H9 (cell line): ENCODE data around the gene ARL4C. TPM values are rescaled to one million over a fixed set of nuclear protein-coding genes. Genes with fewer than 3 reads are reported as not detected.

Source experiments
- DNase-seq: peaks from one replicate; pipeline ENCODE4 v3.0.0-alpha.2; 2017
- H2AFZ ChIP-seq: one replicate; pipeline ENCODE4 v1.6.1; 2013; ENCODE audit warnings: mild to moderate bottlenecking, low read length, control low read depth, moderate library complexity
- H2AK5ac ChIP-seq: 2 replicates; pipeline ENCODE4 v1.6.1; 2013; ENCODE audit warnings: low read length, control low read depth, mixed read lengths; ENCODE audit not compliant: insufficient read length
- H2BK120ac ChIP-seq: one replicate; pipeline ENCODE4 v1.6.1; 2013; ENCODE audit warnings: low read depth, mild to moderate bottlenecking, low read length, control low read depth, inconsistent platforms; ENCODE audit not compliant: poor library complexity, severe bottlenecking
- H2BK12ac ChIP-seq: 2 replicates; pipeline ENCODE4 v1.6.1; 2013; ENCODE audit warnings: low read length, control low read depth, mixed read lengths, low read depth; ENCODE audit not compliant: insufficient read length
- H2BK15ac ChIP-seq: 2 replicates; pipeline ENCODE4 v1.6.1; 2013; ENCODE audit warnings: low read depth, low read length, control low read depth
- H2BK20ac ChIP-seq: one replicate; pipeline ENCODE4 v1.6.1; 2013; ENCODE audit warnings: low read depth, mild to moderate bottlenecking, low read length, control low read depth, inconsistent platforms; ENCODE audit not compliant: poor library complexity, severe bottlenecking
- H2BK5ac ChIP-seq: 2 replicates; pipeline ENCODE4 v1.6.1; 2013; ENCODE audit warnings: low read length, control low read depth, mixed read lengths; ENCODE audit not compliant: insufficient read length
- H3K14ac ChIP-seq: 2 replicates; pipeline ENCODE4 v1.6.1; 2013; ENCODE audit warnings: low read length, control low read depth; ENCODE audit not compliant: insufficient read depth
- H3K18ac ChIP-seq: 2 replicates; pipeline ENCODE4 v1.6.1; 2013; ENCODE audit warnings: low read depth, mild to moderate bottlenecking, mixed read lengths, low read length, control low read depth; ENCODE audit not compliant: insufficient read length
- H3K23ac ChIP-seq: 2 replicates; pipeline ENCODE4 v1.6.1; 2013; ENCODE audit warnings: low read length, control low read depth, mixed read lengths, low read depth; ENCODE audit not compliant: insufficient read length
- H3K23me2 ChIP-seq: 2 replicates; pipeline ENCODE4 v1.6.1; 2013; ENCODE audit warnings: low read depth, mild to moderate bottlenecking, mixed read lengths, low read length, control low read depth; ENCODE audit not compliant: insufficient read length, poor library complexity, severe bottlenecking
- H3K27ac ChIP-seq: 2 replicates; pipeline ENCODE4 v1.5.1; 2013; ENCODE audit warnings: low read length, control low read depth, mixed read lengths, low read depth; ENCODE audit not compliant: insufficient read length
- H3K27me3 ChIP-seq: 2 replicates; pipeline ENCODE4 v1.6.1; 2013; ENCODE audit warnings: low read length, control low read depth, inconsistent platforms; ENCODE audit not compliant: insufficient read depth
- H3K4ac ChIP-seq: 2 replicates; pipeline ENCODE4 v1.6.1; 2013; ENCODE audit warnings: low read depth, mild to moderate bottlenecking, control low read depth, inconsistent platforms, low read length, moderate library complexity
- H3K4me1 ChIP-seq: 2 replicates; pipeline ENCODE4 v1.6.1; 2013; ENCODE audit warnings: low read length, control low read depth, inconsistent platforms; ENCODE audit not compliant: insufficient read depth
- H3K4me2 ChIP-seq: 2 replicates; pipeline ENCODE4 v1.6.1; 2013; ENCODE audit warnings: low read length, control low read depth, mixed read lengths; ENCODE audit not compliant: insufficient read length, insufficient read depth
- H3K56ac ChIP-seq: 2 replicates; pipeline ENCODE4 v1.6.1; 2013; ENCODE audit warnings: low read depth, mild to moderate bottlenecking, mixed read lengths, low read length, control low read depth; ENCODE audit not compliant: insufficient read length
- H3K79me1 ChIP-seq: 2 replicates; pipeline ENCODE4 v1.6.1; 2013; ENCODE audit warnings: low read depth, mild to moderate bottlenecking, moderate library complexity, low read length, control low read depth, inconsistent platforms; ENCODE audit not compliant: insufficient read depth, poor library complexity, severe bottlenecking
- H3K79me2 ChIP-seq: 2 replicates; pipeline ENCODE4 v1.6.1; 2013; ENCODE audit warnings: low read length, control low read depth, inconsistent platforms; ENCODE audit not compliant: insufficient read depth
- H3K9ac ChIP-seq: 2 replicates; pipeline ENCODE4 v1.6.1; 2013; ENCODE audit warnings: low read length, control low read depth, mixed read lengths; ENCODE audit not compliant: insufficient read length; ENCODE audit errors: extremely low read depth
- H3K9me3 ChIP-seq: one replicate; pipeline ENCODE4 v1.6.1; 2013; ENCODE audit warnings: low read depth, low read length, inconsistent platforms; ENCODE audit not compliant: control insufficient read depth
- H3T11ph ChIP-seq: one replicate; pipeline ENCODE4 v1.6.1; 2013; ENCODE audit warnings: mild to moderate bottlenecking, low read length, control low read depth, inconsistent platforms
- H4K20me1 ChIP-seq: one replicate; pipeline ENCODE4 v1.6.1; 2013; ENCODE audit not compliant: control insufficient read depth, insufficient read length, insufficient read depth
- H4K5ac ChIP-seq: 2 replicates; pipeline ENCODE4 v1.6.1; 2013; ENCODE audit warnings: low read depth, mild to moderate bottlenecking, mixed read lengths, low read length, control low read depth; ENCODE audit not compliant: insufficient read length
- H4K8ac ChIP-seq: replicated peaks from 2 replicates; pipeline ENCODE4 v1.6.1; 2013; ENCODE audit warnings: low read length, control low read depth, mixed read lengths, low read depth; ENCODE audit not compliant: insufficient read length
- H4K91ac ChIP-seq: 2 replicates; pipeline ENCODE4 v1.6.1; 2013; ENCODE audit warnings: low read depth, mild to moderate bottlenecking, moderate library complexity, mixed read lengths, low read length, control low read depth; ENCODE audit not compliant: insufficient read length
- H3K27ac Mint-ChIP-seq, 3 experiments: 2 replicates in 2 of 3; 3 replicates in 1 of 3; pipeline ENCODE4 v1.8.0; 2020 to 2021; ENCODE audit warnings: mixed read lengths in 3 of 3, mild to moderate bottlenecking in 1 of 3, moderate library complexity in 1 of 3
- H3K27me3 Mint-ChIP-seq: 2 replicates; pipeline ENCODE4 v1.8.0; 2021; ENCODE audit warnings: low read depth, mild to moderate bottlenecking, moderate library complexity, mixed read lengths
- H3K36me3 Mint-ChIP-seq, 3 experiments: 2 replicates in 2 of 3; 3 replicates in 1 of 3; pipeline ENCODE4 v1.8.0; 2020 to 2021; ENCODE audit warnings: low read depth in 3 of 3, mixed read lengths in 3 of 3; ENCODE audit not compliant: insufficient read depth in 1 of 3
- H3K4me1 Mint-ChIP-seq, 2 experiments: 2 replicates each; pipeline ENCODE4 v1.8.0; 2020; ENCODE audit warnings: mixed read lengths in 2 of 2
- H3K4me3 Mint-ChIP-seq, 2 experiments: 2 replicates in 1 of 2; 3 replicates in 1 of 2; pipeline ENCODE4 v1.8.0; 2020 to 2021; ENCODE audit warnings: mild to moderate bottlenecking in 2 of 2, mixed read lengths in 2 of 2, moderate library complexity in 1 of 2
- H3K9me3 Mint-ChIP-seq, 2 experiments: 2 replicates in 1 of 2; 3 replicates in 1 of 2; pipeline ENCODE4 v1.8.0; 2020; ENCODE audit warnings: mild to moderate bottlenecking in 2 of 2, mixed read lengths in 2 of 2, moderate library complexity in 1 of 2
- WGBS: extraction: QIAGEN DNeasy Blood & Tissue Kit; methylation state at CpG from one replicate; pipeline ENCODE4 v1.1.7; 2013; ENCODE audit warnings: missing lambda C conversion rate, low lambda C conversion rate, mixed read lengths; ENCODE audit not compliant: insufficient read length; ENCODE audit errors: extremely low coverage; 5-methylcytosine and 5-hydroxymethylcytosine counted together
- total RNA-seq: library from RNA; stranded (reverse); gene quantifications from 2 replicates; pipeline ENCODE4 v1.2.1, GENCODE V29; 2021
- TF ChIP-seq, protein P1 (sequence below): fragments of 200-600 bp; sonication (generic); conservative IDR thresholded peaks from 3 replicates; pipeline ENCODE4 v1.8.0; 2021; ENCODE audit warnings: antibody characterized with exemption, mild to moderate bottlenecking

Gene ARL4C
- total RNA-seq, 1 experiment from 2014 or later = 12.0 TPM

DNA sequence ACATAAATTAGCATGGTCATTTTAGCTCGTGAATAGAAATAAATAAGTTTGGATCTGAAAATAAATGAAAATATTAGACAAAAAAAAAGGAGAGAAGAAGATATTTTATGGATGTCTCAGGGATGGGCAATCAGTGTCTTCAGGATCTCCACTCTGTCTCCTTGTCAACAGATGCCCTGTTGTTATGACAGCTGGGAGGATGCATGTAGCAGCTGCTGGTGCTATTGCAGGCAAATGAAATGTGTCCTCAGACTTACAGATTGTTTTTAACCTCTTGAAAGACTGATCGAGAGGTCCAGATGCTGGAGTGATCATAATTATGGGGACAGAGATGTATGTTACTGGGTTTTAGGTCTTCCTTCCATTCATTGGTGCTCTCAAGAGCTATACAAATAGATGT is 24.7 kb upstream of the ARL4C start:
- no peak overlapping the region for H3K4ac ChIP-seq
- no peaks in the 10 kb centered on the region for H3K79me1 ChIP-seq
- Mint-ChIP-seq H3K36me3 (peaks cover 0 to 9% (median 2%) of the 10 kb centered on the region in 3 experiments; a peak in 1 of 7 replicates), H3K27me3 (no peaks in the 10 kb centered on the region; the same call in 1 of the 2 replicates), H3K4me3 (no peak overlapping the region), H3K9me3 (peaks cover 0 to 4% of the 10 kb centered on the region in 2 experiments; a peak in 2 of 5 replicates), H3K27ac (no peak overlapping the region), H3K4me1 (peaks cover 0 to 7% of the 10 kb centered on the region in 2 experiments; a peak in 2 of 4 replicates)
- no peak overlapping the region for H3K23ac ChIP-seq
- H2BK20ac ChIP-seq = no peak overlapping the region
- no peak overlapping the region for H4K5ac ChIP-seq
- TF ChIP-seq, protein P1, sequence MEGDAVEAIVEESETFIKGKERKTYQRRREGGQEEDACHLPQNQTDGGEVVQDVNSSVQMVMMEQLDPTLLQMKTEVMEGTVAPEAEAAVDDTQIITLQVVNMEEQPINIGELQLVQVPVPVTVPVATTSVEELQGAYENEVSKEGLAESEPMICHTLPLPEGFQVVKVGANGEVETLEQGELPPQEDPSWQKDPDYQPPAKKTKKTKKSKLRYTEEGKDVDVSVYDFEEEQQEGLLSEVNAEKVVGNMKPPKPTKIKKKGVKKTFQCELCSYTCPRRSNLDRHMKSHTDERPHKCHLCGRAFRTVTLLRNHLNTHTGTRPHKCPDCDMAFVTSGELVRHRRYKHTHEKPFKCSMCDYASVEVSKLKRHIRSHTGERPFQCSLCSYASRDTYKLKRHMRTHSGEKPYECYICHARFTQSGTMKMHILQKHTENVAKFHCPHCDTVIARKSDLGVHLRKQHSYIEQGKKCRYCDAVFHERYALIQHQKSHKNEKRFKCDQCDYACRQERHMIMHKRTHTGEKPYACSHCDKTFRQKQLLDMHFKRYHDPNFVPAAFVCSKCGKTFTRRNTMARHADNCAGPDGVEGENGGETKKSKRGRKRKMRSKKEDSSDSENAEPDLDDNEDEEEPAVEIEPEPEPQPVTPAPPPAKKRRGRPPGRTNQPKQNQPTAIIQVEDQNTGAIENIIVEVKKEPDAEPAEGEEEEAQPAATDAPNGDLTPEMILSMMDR = no peak
- no peak overlapping the region for H3T11ph ChIP-seq
- H4K20me1 ChIP-seq = no peaks in the 10 kb centered on the region
- no peak overlapping the region for H3K4me2 ChIP-seq
- no peaks in the 10 kb centered on the region for H3K23me2 ChIP-seq
- H3K79me2 ChIP-seq = no peaks in the 10 kb centered on the region
- H3K27me3 ChIP-seq = no peaks in the 10 kb centered on the region
- no peak overlapping the region for H2BK15ac ChIP-seq
- no peak overlapping the region for H2BK120ac ChIP-seq
- no peaks in the 10 kb centered on the region for H3K9me3 ChIP-seq
- no peaks in the 10 kb centered on the region for H3K4me1 ChIP-seq
- no peak overlapping the region for H3K9ac ChIP-seq
- no peak overlapping the region for H3K14ac ChIP-seq
- no peak overlapping the region for H3K56ac ChIP-seq
- no peak overlapping the region for H2BK5ac ChIP-seq
- H2AK5ac ChIP-seq = no peak overlapping the region
- WGBS = no CpG with 5 or more reads among the region's 2 CpGs
- H4K91ac ChIP-seq = no peak overlapping the region
- H3K18ac ChIP-seq = no peak overlapping the region
- no peak overlapping the region for H3K27ac ChIP-seq
- no peak overlapping the region for H4K8ac ChIP-seq
- H2BK12ac ChIP-seq = no peak overlapping the region
- no peak for DNase-seq
- no peak overlapping the region for H2AFZ ChIP-seq
